Gastrocnemius medialis (tissue), 4 donors: ENCODE results near the gene ISOC2. TPM values are rescaled to one million over a fixed set of nuclear protein-coding genes. Genes with fewer than 3 reads are reported as not detected.
A peak's percentile ranks its signal among the peaks of the same experiment; 100 is the strongest.

Experiments
- ATAC-seq, 2 donors: fragments of 150-250 bp; one replicate each; pipeline ENCODE4 v1.9.1; 2016
- DNase-seq, 2 donors: peaks; one replicate each; pipeline ENCODE4 v3.0.0-alpha.2; 2019
- H3K27ac ChIP-seq, 4 donors: fragments of 200-600 bp; sonication (generic); 1 replicate in 1 of 4; 2 replicates in 3 of 4; pipeline ENCODE4 v1.5.1; 2016 to 2018; ENCODE audit warnings: mild to moderate bottlenecking in 2 of 4, moderate library complexity in 1 of 4
- H3K27me3 ChIP-seq, 3 donors: fragments of 200-600 bp; sonication (generic) in 2 of 3; 1 replicate in 1 of 3; 2 replicates in 2 of 3; pipeline versions ENCODE4 v1.5.1 to v1.6.0; 2016 to 2019; ENCODE audit warnings: mild to moderate bottlenecking in 1 of 3, moderate library complexity in 1 of 3
- H3K36me3 ChIP-seq, 2 donors: fragments of 200-600 bp; sonication (generic) in 1 of 2; one replicate each; pipeline ENCODE4 v1.5.1; 2017 to 2018
- H3K4me1 ChIP-seq, 2 donors: fragments of 200-600 bp; sonication (generic) in 1 of 2; one replicate each; pipeline ENCODE4 v1.5.1; 2016 to 2017; ENCODE audit warnings: mild to moderate bottlenecking in 2 of 2
- H3K4me3 ChIP-seq, 4 donors: fragments of 200-600 bp; sonication (generic) in 3 of 4; 1 replicate in 1 of 4; 2 replicates in 3 of 4; pipeline ENCODE4 v1.5.1; 2016 to 2019; ENCODE audit warnings: mild to moderate bottlenecking in 2 of 4
- H3K9me3 ChIP-seq, 3 donors: fragments of 200-600 bp; sonication (generic) in 2 of 3; 1 replicate in 1 of 3; 2 replicates in 2 of 3; pipeline ENCODE4 v1.5.1; 2016 to 2019
- POLR2A ChIP-seq, 2 donors: fragments of 450-650 bp; IDR thresholded peaks; one replicate each; pipeline ENCODE4 v1.6.1; 2017; ENCODE audit warnings: antibody characterized with exemption in 2 of 2, mild to moderate bottlenecking in 2 of 2, moderate library complexity in 2 of 2
- in situ Hi-C, 4 donors: fragments of 200-750 bp; cut with MboI; loops; one replicate each; pipeline versions ENCODE4 v1.15.0 to v1.8.0; 2017; ENCODE audit warnings: low sequenced_read_pairs in 4 of 4
- intact Hi-C: fragments of 100-400 bp; cut with DNase I; formaldehyde crosslinking; loops from one replicate; pipeline ENCODE4 v1.15.1; 2023; ENCODE audit warnings: low total_unique reads
- total RNA-seq, 4 donors: library from RNA; depleted of rRNA; stranded (reverse); fragments of >200 nt; gene quantifications; one replicate each; pipeline versions ENCODE4 v1.1.0 to v1.2.3, GENCODE V29; 2016
- TF ChIP-seq, protein P1 (sequence below), 5 experiments: fragments of 450-650 bp in 3 of 5; fragments of 200-600 bp in 2 of 5; sonication (generic) in 2 of 5; IDR thresholded peaks in 4 of 5; conservative IDR thresholded peaks in 1 of 5; 1 replicate in 4 of 5; 2 replicates in 1 of 5; pipeline ENCODE4 v1.5.1; 2016 to 2019; ENCODE audit warnings: antibody characterized with exemption in 5 of 5, mild to moderate bottlenecking in 3 of 5, moderate library complexity in 3 of 5

The ISOC2 gene
- total RNA-seq, 4 donors from 2014 or later, result 59.7 to 101 (median 88.7) TPM

DNA sequence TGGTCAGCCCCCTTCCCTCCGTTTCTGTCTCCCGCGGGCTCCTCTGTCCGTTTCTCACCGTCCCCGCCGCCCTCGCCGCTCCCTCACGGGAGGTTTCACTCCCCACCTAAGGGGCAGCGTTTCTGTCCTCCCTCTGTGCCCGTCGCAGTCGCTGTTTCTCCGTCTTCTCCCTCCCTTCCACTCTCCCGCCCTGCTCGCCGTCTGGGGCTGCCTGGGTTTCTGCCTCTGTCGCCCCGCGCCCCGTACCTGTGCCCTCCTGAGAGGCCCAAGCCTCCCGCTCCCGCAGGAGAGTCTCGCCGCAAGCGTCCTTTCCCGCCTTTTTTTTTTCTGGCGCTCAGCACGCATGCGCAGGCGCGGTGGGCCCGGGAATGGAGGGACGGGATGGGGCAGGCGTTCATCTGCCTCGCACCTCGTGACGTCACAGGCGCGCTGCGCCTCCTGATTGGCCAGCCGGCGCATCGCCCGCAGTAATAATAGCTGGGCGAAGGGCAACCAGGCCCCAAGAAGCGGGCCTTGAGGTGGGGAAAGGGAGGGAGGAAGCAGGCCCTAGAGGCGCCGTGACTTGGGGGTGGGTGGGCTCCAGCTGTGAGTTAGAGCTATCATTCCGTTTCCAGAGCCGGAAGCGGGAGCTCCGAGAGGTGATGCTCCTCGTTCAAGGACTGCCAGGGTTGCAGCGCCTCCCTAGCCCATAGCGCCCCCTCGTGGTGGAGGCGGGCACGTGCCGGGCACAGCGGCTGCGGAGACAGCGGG is 42.2 kb upstream of the ISOC2 start:
- no peaks in the 10 kb centered on the region for H3K4me1 ChIP-seq
- no peaks in the 10 kb centered on the region for H3K9me3 ChIP-seq
- intact Hi-C loops (loop anchor here (1.0 to 2.0 kb wide), 2 partner anchors 36 to 211 kb away; no protein-coding TSS in a partner anchor), in situ Hi-C loops (loop anchor here in 1 of 4 donors (10.0 kb wide), 1 partner anchor 359 kb away; the partner anchor contains the start of gene TNNT1)
- no peaks in the 10 kb centered on the region for H3K36me3 ChIP-seq
- peak overlapping the region; percentile 10 to 77 (median 51) for H3K27ac ChIP-seq
- ATAC-seq, result peak; percentile 94 to 97
- DNase-seq, result peak; percentile 71 to 81
- no peak for TF ChIP-seq POLR2A (IDR thresholded peaks at IDR 0.05)
- TF ChIP-seq, protein P1, sequence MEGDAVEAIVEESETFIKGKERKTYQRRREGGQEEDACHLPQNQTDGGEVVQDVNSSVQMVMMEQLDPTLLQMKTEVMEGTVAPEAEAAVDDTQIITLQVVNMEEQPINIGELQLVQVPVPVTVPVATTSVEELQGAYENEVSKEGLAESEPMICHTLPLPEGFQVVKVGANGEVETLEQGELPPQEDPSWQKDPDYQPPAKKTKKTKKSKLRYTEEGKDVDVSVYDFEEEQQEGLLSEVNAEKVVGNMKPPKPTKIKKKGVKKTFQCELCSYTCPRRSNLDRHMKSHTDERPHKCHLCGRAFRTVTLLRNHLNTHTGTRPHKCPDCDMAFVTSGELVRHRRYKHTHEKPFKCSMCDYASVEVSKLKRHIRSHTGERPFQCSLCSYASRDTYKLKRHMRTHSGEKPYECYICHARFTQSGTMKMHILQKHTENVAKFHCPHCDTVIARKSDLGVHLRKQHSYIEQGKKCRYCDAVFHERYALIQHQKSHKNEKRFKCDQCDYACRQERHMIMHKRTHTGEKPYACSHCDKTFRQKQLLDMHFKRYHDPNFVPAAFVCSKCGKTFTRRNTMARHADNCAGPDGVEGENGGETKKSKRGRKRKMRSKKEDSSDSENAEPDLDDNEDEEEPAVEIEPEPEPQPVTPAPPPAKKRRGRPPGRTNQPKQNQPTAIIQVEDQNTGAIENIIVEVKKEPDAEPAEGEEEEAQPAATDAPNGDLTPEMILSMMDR (IDR thresholded peaks at IDR 0.05 in 4 of 5, conservative IDR thresholded peaks at IDR 0.05 in 1 of 5), result peak; percentile 88 to 98 (median 96)
- H3K27me3 ChIP-seq, result peaks cover 0 to 16% (median 14%) of the 10 kb centered on the region in 3 donors
- peak overlapping the region; percentile 38 to 66 (median 47) for H3K4me3 ChIP-seq

DNA sequence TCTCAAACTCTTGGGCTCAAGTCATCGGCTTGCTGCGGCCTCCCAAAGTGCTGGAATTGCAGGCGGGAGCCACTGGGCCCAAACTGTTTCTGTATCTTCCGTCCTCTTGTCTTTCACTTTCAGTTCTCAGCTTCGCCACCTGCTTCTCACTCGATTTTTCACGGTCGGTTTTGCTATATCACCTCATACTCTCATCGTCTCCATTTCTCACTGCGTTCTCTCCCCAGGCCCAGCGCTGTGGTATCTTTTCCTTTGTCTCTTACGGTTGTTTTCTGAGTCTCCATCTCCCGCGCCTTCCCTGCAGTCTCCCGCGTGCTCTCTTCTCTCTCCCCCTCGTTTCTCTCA is 41.7 kb upstream of the ISOC2 start:
- ATAC-seq, result no peak
- intact Hi-C loops, result no loop called here
- in situ Hi-C loops, result loop anchor here in 1 of 4 donors (10.0 kb wide), 1 partner anchor 358 kb away; the partner anchor contains the start of gene TNNT1

DNA sequence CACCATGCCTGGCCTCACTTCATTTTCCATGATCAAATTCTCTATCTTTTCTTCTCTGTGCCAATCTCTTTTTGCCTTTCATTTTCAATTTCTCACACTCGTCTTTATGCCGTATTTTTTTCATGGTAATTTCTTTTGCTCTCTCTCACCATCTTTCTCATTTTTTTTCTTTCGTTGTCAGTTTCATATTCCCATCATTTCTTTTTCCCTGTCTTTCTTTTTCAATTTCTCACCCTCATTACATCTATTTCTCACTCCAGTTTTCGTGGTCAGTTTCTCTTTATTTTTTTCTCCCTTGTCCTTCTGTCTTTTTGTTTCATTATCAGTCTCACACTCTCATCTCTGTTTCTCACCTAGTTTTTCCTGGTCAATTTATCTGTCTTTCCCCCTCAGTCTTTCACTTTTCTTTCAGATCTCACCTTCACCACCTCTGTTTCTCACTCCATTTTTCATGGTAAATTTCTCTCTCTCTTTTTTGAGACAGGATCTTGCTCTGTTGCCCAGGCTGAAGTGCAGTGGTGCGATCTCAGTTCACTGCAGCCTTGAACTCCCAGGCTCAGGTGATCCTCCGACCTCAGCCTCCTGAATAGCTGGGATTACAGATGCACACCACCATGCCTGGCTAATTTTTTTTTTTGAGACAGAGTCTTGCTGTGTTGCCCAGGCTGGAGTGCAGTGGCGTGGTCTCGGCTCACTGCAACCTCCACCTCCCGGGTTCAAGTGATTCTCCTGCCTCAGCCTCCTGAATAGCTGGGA is 40.9 kb upstream of the ISOC2 start:
- in situ Hi-C loops, result loop anchor here in 1 of 4 donors (10.0 kb wide), 1 partner anchor 358 kb away; the partner anchor contains the start of gene TNNT1
- peaks cover 0 to 16% (median 14%) of the 10 kb centered on the region in 3 donors for H3K27me3 ChIP-seq
- no peak overlapping the region for H3K27ac ChIP-seq
- H3K9me3 ChIP-seq, result no peaks in the 10 kb centered on the region
- H3K36me3 ChIP-seq, result no peaks in the 10 kb centered on the region
- intact Hi-C loops, result no loop called here
- ATAC-seq (no peak), DNase-seq (no peak)
- H3K4me3 ChIP-seq, result no peak overlapping the region
- TF ChIP-seq, protein P1 (IDR thresholded peaks at IDR 0.05 in 4 of 5, conservative IDR thresholded peaks at IDR 0.05 in 1 of 5), result no peak
- TF ChIP-seq POLR2A (IDR thresholded peaks at IDR 0.05), result no peak
- H3K4me1 ChIP-seq, result no peaks in the 10 kb centered on the region

More for the DNA sequence above, 41.7 kb upstream of the ISOC2 start:
- no peak for DNase-seq
- H3K4me1 ChIP-seq, result no peaks in the 10 kb centered on the region
- H3K27me3 ChIP-seq, result peaks cover 0 to 16% (median 14%) of the 10 kb centered on the region in 3 donors
- no peaks in the 10 kb centered on the region for H3K36me3 ChIP-seq
- no peak overlapping the region for H3K27ac ChIP-seq
- TF ChIP-seq, protein P1 (IDR thresholded peaks at IDR 0.05 in 4 of 5, conservative IDR thresholded peaks at IDR 0.05 in 1 of 5), result no peak
- TF ChIP-seq POLR2A (IDR thresholded peaks at IDR 0.05), result no peak
- H3K4me3 ChIP-seq, result peak overlapping the region in 1 of 4 donors; percentile 55
- no peaks in the 10 kb centered on the region for H3K9me3 ChIP-seq

DNA sequence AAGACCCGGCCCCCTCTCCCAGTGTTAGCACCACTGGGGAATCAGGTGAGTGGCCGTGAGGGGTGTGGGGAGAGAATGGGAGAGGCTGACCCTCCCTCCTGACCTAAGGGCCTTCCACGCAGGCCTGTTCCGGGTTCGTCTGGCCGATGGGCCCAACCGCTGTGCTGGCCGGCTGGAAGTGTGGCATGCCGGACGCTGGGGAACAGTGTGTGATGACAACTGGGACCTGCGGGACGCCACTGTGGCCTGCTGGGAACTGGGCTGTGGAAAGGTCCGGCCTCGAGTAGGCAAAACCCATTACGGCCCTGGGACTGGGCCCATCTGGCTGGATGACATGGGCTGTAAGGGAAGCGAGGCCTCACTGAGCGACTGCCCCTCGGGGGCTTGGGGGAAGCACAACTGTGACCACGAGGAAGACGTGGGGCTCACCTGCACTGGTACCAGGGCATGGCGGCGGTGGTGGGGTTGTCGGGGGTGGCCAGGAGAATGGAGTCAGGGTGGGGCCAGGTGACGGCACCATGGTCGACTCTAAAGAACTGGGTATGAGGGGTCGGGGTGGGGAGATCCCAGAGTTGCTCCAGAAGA is 39.0 kb upstream of the ISOC2 start:
- TF ChIP-seq, protein P1 (IDR thresholded peaks at IDR 0.05 in 4 of 5, conservative IDR thresholded peaks at IDR 0.05 in 1 of 5), result no peak
- no peak for TF ChIP-seq POLR2A (IDR thresholded peaks at IDR 0.05)
- Histone ChIP-seq H3K27me3 (peaks cover 0 to 12% (median 9%) of the 10 kb centered on the region in 3 donors), H3K27ac (no peak overlapping the region), H3K4me1 (no peaks in the 10 kb centered on the region), H3K4me3 (no peak overlapping the region), H3K9me3 (no peaks in the 10 kb centered on the region), H3K36me3 (no peaks in the 10 kb centered on the region)
- in situ Hi-C loops, result loop anchor here in 1 of 4 donors (10.0 kb wide), 1 partner anchor 356 kb away; the partner anchor contains the start of gene TNNT1
- no peak for DNase-seq
- no peak for ATAC-seq
- intact Hi-C loops, result no loop called here
